Tibial nerve (tissue), 3 donors: ENCODE data around the gene TMEM109.

ENCODE experiments used
- POLR2A ChIP-seq, 2 donors: fragments of 450-650 bp; IDR thresholded peaks; one replicate each; pipeline ENCODE4 v1.6.1; 2017; ENCODE audit warnings: antibody characterized with exemption in 2 of 2, mild to moderate bottlenecking in 2 of 2, moderate library complexity in 2 of 2
- TF ChIP-seq, protein P1 (sequence below), 5 experiments: fragments of 200-600 bp in 3 of 5; fragments of 450-650 bp in 2 of 5; sonication (generic) in 3 of 5; IDR thresholded peaks; one replicate each; pipeline ENCODE4 v1.5.1; 2016 to 2019; ENCODE audit warnings: antibody characterized with exemption in 5 of 5, mild to moderate bottlenecking in 3 of 5, moderate library complexity in 2 of 5

DNA sequence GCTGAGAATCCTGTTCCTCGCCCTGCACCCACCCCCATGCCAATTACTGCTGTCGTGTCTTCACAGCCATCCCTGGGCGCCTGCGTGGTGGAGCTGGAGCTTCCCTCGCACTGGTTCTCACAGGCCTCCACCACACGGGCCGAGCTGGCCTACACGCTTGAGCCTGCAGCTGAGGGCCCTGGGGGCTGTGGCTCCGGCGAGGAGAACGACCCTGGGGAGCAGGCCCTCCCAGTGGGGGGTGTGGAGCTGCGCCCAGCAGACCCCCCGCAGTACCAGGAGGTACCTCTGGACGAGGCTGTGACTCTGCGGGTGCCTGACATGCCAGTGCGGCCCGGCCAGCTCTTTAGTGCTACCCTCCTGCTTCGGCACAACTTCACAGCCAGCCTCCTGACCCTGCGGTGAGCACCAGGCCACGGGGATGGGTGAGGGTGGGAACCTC lies 14.6 kb downstream of the TMEM109 start:
- TF ChIP-seq, protein P1, sequence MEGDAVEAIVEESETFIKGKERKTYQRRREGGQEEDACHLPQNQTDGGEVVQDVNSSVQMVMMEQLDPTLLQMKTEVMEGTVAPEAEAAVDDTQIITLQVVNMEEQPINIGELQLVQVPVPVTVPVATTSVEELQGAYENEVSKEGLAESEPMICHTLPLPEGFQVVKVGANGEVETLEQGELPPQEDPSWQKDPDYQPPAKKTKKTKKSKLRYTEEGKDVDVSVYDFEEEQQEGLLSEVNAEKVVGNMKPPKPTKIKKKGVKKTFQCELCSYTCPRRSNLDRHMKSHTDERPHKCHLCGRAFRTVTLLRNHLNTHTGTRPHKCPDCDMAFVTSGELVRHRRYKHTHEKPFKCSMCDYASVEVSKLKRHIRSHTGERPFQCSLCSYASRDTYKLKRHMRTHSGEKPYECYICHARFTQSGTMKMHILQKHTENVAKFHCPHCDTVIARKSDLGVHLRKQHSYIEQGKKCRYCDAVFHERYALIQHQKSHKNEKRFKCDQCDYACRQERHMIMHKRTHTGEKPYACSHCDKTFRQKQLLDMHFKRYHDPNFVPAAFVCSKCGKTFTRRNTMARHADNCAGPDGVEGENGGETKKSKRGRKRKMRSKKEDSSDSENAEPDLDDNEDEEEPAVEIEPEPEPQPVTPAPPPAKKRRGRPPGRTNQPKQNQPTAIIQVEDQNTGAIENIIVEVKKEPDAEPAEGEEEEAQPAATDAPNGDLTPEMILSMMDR (IDR thresholded peaks at IDR 0.05) = no peak
- TF ChIP-seq POLR2A (IDR thresholded peaks at IDR 0.05) = no peak
